GM19463 (cell line): ENCODE data around the gene RBFOX1.

ENCODE experiments used
- ATAC-seq: cut with Tn5 transposase; IDR thresholded peaks from one replicate; pipeline ENCODE4 v1.9.1; 2021; ENCODE audit warnings: mild to moderate bottlenecking, moderate library complexity; ENCODE audit not compliant: unreplicated experiment

The RBFOX1 gene

DNA sequence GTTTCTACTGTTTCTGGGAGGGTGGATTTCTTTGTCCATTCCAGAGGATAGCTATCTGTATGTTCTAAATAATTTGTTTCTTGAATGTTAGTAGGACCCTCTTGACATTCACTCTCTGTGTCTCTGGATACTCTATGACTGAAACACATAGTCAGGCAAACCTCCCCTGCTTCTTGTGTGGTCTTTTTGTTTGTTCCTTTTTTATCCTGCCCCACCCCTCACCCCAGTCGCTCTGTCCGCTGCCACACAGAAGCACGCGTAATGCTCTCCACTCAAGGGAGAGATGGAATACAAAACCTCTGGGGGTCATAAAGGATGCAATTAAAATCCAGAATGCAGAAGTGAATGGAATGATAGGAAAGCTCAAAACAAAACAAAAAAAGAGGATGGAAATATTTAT lies 253.1 kb downstream of the RBFOX1 start:
- no peak for ATAC-seq

GRCh38 chr16:7590934-7591333 lies 258.3 kb downstream of the RBFOX1 start:
- ATAC-seq, result no peak

GRCh38 chr16:7596308-7596707 lies 263.7 kb downstream of the RBFOX1 start:
- ATAC-seq, result no peak

- ATAC-seq, result no peak
Observed at GRCh38 chr16:7597677-7598076, 265.0 kb downstream of the RBFOX1 start.

DNA sequence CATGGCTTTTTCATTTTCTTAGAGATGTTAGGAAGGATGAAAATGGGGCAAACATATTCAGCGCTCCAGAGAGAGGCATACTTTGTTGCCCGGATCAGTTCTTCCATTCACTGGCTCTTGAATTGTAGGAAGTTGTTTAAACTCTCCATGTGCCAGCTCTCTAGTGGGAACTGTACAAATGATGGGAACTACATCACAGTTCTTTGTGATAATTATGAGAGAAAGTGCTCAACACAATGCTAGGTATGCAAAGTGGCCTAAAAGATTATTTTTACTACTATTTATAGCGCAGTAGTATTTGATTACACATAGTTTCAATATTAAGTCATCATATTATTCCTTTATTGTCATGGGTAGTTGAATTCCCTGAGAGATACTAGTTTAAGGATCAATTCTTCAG lies 268.5 kb downstream of the RBFOX1 start:
- ATAC-seq, result no peak

DNA sequence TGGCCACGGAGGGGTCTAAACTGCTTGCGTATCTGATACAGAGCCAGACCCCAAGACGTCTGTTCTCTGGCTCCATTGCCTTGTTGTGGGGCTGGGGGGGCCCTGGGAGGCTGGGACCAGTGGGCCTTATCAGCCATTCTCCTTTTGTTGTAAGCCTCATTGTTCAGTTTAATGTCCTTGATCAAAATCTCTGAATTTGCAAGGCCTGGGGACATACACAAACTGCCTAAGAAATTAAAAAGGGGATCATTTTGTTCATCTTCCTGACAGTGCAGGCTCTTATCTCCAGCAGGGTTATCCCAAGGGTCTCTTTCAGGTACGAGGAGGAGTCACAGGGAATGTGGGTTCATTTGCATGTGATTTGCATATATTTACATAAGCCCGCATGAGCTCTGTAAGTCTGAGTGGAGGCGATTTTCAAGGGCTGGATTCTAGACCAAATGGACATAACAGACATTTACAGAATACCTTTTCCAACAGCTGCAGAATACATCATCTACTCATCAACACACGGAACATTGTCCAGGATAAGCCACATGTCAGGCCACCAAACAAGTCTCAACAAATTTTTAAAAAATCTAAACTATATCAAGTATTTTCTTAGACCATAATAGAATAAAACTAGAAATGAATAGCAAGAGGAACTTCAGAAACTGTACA lies 269.8 kb downstream of the RBFOX1 start:
- ATAC-seq, result no peak

- no peak for ATAC-seq
Observed at GRCh38 chr16:7605812-7606211, 273.2 kb downstream of the RBFOX1 start.

DNA sequence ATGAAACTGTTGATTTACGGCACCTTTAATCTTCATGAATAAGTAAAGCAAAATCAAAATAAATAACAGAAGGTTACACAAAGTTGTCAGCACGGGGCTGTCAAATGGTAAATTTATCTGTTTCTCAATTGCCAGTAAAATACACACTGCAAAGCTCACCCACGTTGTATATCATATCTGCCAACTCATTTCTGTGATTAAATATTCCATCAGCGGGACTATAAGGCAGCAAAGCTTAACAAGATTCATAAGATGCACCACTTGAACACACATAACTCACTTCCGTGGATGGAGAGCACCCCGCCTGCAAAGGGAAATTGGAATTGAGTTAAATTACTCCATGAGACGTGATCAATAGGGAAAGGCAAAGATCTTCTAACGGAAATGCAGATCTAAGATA lies 280.0 kb downstream of the RBFOX1 start:
- no peak for ATAC-seq

- ATAC-seq, result no peak
Observed at GRCh38 chr16:7613518-7613917, 280.9 kb downstream of the RBFOX1 start.

DNA sequence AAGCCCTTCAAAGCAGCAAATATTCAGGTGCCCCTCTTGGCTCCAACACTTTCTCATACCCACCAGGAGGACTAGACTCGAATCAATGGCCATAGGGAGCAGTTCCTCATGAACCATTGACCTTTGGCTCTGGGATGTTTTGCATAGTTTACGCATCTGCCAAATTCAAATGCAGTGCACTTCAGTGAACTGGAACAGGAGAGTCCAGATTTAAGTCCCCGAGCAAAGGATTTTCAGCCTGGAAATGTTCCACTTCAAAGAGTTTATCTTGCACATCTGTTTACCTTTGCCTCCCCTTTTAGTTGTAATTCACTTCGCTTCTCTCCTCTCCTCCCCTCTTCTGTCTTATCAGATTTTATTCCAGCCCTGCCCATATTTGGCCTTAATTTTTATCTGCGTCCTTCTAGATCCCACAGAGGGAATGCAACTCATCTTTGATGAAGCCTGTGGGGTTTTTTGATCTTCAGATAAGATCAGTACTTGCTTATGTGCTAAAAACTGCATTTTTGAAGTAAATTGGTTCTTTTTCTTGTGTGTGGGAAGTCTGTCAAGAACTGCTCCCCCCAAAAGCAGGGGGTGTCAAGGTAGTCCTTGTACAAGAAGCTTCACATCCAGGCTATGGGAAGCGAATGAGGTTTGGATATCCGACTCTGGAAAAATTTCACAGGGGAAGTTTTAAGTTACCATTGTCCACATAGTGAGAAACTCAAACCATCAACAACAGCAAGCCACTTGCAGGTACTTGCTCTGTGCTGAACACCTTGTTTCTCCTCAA lies 281.6 kb downstream of the RBFOX1 start:
- ATAC-seq, result no peak

DNA sequence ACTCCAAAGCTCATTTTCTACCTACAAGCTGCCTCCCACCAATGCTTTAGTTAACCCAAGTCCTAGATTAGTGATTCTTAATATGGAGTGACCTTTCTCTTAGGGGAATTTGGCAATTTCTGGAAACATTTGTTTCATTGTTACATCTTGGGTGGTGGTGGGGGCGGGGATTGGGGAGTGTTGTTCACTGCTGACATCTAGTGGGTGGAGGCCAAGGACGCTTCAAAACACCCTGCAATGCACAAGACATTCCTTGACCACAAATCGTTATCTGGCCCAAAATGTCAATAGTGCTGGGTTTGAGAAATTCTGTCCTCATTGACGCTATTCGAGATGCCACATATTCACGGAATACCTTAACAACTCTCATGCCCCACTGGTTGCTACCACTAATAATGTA lies 282.9 kb downstream of the RBFOX1 start:
- no peak for ATAC-seq

- ATAC-seq, result no peak
Observed at GRCh38 chr16:7624871-7625766, 292.5 kb downstream of the RBFOX1 start.

DNA sequence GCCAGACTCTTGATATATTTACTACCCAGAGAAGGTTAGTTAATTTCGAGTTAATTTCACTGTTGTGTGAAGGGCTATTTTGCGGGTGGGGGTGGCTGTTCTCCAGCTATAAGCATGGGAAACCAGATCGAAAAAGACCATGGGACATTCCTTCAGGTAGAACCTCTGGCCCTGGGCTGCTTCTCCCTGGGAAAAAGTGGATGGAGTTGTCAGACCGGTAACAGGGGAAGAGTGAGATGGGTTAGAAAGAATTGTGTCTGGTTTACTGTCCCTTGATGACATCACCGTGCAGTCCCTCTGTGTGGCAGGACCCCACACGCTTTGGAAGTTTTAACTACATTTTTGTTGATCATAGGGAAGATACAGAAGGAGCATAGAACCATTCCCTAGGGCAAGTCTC lies 296.3 kb downstream of the RBFOX1 start:
- ATAC-seq, result no peak

GRCh38 chr16:7629571-7629970 lies 296.9 kb downstream of the RBFOX1 start:
- no peak for ATAC-seq

DNA sequence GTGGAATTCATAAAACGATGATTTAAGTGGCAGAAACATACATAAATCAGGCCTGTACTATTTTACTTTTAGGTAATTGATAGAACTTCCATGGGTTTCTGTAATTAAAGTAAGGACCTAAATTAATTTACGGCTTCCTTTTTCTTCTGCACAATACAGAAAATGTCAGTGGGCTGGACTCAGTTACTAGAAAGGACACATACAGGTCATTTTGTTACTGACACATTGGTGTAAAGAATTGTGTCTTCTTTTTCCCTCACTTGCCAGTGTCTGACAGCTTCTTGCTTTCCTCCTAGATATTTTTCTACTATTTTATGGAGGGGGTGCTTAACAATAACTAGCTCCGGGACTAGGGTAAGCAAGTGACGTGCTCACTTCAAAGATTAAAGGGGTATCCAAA lies 304.8 kb downstream of the RBFOX1 start:
- ATAC-seq, result no peak

GRCh38 chr16:7638306-7638705 lies 305.7 kb downstream of the RBFOX1 start:
- ATAC-seq, result no peak

GRCh38 chr16:7640334-7640733 lies 307.7 kb downstream of the RBFOX1 start:
- ATAC-seq, result no peak

DNA sequence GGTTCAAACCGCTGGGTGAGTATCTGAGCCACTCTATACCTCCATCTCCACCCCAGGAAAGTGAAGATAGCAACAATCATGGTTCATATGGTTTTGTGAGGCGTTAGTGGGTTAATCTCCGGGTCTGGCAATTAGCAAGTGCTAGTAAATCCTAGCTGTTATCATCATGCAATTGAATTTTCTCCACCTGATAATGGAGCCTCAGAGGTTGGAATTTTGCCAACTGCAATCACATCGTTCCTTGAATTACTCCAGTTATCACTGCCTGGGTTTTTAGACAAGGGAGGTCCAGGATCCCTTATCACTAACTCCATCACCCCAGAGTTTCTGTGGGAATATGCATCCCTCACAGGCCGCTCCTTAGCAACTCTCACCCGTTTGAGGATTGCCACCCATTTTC lies 311.5 kb downstream of the RBFOX1 start:
- ATAC-seq, result no peak

DNA sequence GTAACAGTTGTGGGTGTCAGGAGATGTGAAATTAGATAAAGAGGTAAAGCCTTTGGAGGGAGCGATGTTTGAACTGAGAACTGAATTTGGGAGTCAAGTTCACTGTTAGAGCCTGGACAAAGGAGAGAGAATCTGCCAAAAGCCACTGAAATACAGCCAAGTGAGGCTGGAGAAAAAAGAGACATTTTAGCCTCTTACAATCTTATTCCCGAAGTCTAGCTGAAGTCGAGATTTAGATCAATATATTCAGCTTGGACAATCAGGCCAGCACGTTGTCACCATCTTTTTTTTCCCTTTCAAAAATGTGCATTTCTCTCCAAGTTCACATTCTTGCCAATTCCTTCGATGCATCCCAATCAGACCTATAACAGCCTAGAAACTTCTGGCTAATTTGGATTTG lies 312.2 kb downstream of the RBFOX1 start:
- ATAC-seq, result no peak

- ATAC-seq, result no peak
Observed at GRCh38 chr16:7646821-7647500, 314.3 kb downstream of the RBFOX1 start.

DNA sequence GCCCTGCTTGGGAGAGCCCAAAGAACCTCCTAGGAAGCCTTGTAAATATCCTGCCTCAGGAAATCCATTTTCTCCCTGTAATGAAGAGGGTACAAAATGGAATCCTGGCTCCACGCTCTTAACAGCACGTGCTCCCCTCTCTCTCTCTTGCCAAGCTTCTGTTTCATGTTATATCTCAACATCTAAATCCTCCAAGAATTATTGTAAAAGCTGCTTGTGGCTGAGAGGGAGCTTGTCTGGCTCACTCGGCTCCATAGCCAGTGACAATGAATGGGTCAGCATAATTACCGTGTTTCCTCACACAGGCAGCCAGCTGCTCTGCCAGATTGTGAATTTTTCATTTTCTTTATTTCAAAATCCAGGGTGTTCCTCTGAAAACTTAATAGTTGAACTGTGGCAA lies 317.8 kb downstream of the RBFOX1 start:
- no peak for ATAC-seq
